OCI-LY3 (cell line): ENCODE measurements around the gene CRLF2.

Experiments used
- EZH2phosphoT487 ChIP-seq: fragments of 200-600 bp; shearing (Covaris generic); IDR thresholded peaks from 2 replicates; pipeline ENCODE4 v1.6.1; 2018; ENCODE audit warnings: antibody characterized with exemption, mixed run types, low read depth
- TF ChIP-seq, protein P1 (sequence below): fragments of 200-600, 300-600 bp; sonication (generic); IDR thresholded peaks from 2 replicates; pipeline ENCODE4 v1.5.1; 2014; ENCODE audit warnings: antibody characterized with exemption, low read length, low read depth

DNA sequence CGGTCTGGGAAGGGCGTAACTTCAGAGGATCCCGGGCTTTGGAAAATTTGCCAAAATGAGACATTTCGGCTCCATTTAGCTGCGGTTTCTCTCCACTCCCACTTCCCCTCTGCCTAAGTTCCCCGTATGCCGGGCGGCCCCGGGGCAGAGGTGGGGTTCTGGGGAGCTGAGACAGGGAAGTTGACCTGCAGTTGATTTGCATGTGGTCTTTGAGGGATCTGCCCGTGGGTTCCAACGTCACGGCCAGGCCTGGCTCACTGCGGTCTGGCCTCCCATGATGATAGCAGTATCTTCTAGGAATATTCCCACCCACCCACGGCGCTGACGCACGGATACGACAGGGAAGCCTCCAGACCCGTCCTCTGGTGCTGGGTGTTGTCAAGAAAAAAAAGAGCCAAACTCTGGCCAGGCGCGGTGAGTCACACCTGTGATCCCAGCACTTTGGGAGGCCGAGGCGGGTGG is 27.3 kb upstream of the CRLF2 start:
- TF ChIP-seq, protein P1, sequence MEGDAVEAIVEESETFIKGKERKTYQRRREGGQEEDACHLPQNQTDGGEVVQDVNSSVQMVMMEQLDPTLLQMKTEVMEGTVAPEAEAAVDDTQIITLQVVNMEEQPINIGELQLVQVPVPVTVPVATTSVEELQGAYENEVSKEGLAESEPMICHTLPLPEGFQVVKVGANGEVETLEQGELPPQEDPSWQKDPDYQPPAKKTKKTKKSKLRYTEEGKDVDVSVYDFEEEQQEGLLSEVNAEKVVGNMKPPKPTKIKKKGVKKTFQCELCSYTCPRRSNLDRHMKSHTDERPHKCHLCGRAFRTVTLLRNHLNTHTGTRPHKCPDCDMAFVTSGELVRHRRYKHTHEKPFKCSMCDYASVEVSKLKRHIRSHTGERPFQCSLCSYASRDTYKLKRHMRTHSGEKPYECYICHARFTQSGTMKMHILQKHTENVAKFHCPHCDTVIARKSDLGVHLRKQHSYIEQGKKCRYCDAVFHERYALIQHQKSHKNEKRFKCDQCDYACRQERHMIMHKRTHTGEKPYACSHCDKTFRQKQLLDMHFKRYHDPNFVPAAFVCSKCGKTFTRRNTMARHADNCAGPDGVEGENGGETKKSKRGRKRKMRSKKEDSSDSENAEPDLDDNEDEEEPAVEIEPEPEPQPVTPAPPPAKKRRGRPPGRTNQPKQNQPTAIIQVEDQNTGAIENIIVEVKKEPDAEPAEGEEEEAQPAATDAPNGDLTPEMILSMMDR, result no peak
- no peak for TF ChIP-seq EZH2phosphoT487
